Peyer's patch (tissue), 4 donors: ENCODE results near the gene TBXA2R.

Experiments used
- CTCF ChIP-seq, 6 experiments: fragments of 450-650 bp in 4 of 6; fragments of 200-600 bp in 2 of 6; sonication (generic) in 1 of 6; IDR thresholded peaks; one replicate each; pipeline ENCODE4 v1.5.1; 2017 to 2019; ENCODE audit warnings: antibody characterized with exemption in 6 of 6, mild to moderate bottlenecking in 3 of 6, moderate library complexity in 1 of 6
- POLR2A ChIP-seq, 2 donors: fragments of 450-650 bp; IDR thresholded peaks; one replicate each; pipeline ENCODE4 v1.5.1; 2017; ENCODE audit warnings: antibody characterized with exemption in 2 of 2, mild to moderate bottlenecking in 2 of 2, moderate library complexity in 2 of 2

DNA sequence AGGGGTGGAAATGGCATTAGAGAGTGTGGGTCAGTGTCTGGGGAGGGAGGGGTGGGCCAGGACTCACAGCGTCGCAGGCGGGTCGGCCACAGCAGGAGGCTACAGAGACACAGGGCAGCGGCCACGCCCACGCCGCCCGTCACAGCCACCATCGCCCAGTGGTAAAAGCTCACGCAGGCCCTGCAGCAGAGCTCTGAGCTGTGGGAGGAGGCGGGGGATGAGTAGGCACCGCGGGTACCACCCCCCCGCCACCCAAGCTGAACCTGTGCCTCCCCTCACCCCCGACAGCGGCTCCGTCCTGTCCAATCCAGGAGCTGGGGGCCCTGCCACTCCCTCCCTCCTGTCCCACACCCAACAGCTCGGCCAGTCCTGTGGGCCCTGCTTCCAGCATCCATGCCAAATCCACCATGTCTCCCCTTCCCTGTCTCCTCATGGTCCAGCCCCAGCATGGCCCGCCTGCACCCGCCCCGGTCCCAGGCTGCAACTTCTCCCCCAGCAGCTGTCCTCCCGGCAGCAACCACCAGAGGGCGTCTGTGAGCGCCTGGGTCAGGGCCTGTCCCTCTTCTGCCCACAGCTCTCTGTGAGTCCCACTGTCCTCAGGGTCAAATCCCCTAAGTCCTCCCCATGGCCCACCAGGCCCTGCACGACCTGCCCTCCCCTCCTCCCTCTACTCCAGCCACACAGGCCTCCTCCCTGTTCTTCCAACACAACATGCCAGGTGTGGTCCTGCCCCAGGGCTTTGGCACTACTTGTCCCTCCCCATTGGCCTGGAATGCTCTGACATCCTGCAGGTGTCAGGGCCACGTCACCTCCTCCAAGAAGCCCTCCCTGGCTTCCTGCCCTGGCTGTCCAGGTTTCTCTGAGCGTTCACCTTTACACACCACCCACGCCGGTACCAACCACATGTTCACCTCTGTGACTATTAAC lies 61.7 kb downstream of the TBXA2R start:
- TF ChIP-seq CTCF (IDR thresholded peaks at IDR 0.05) (peak; percentile 88 to 95 (median 91)), POLR2A (IDR thresholded peaks at IDR 0.05) (no peak)
